ENCODE measurements around the gene ROR2.
"Not testable (repeated sequence)": the region's sequence is repeated elsewhere in the genome, so short reads cannot be mapped to it uniquely, and the experiment has no call there.

Gene ROR2

GRCh38 chr9:91949946-91950664 is at the start of gene ROR2:
Gene ROR2 (minus strand): TSS chr9:91950228.
- DNase-seq = peak; percentile 4

GRCh38 chr9:91995000-91995655 is 45.1 kb upstream of the ROR2 start:
- DNase-seq = no peak

- DNase-seq = no peak
Observed at GRCh38 chr9:91994422-91994821, 44.4 kb upstream of the ROR2 start.

GRCh38 chr9:91992461-91993041 is 42.5 kb upstream of the ROR2 start:
- DNase-seq = no peak

GRCh38 chr9:91991721-91992341 is 41.8 kb upstream of the ROR2 start:
- no peak for DNase-seq

- no peak for DNase-seq
Observed at GRCh38 chr9:91986248-91986647, 36.2 kb upstream of the ROR2 start.

- DNase-seq = no peak
Observed at GRCh38 chr9:91985692-91986091, 35.7 kb upstream of the ROR2 start.

- no peak for DNase-seq
Observed at GRCh38 chr9:91978740-91979414, 28.8 kb upstream of the ROR2 start.

GRCh38 chr9:91975254-91975653 is 25.2 kb upstream of the ROR2 start:
- DNase-seq = not testable (repeated sequence)

- DNase-seq = no peak
Observed at GRCh38 chr9:91972711-91973110, 22.7 kb upstream of the ROR2 start.

- no peak for DNase-seq
Observed at GRCh38 chr9:91972076-91972626, 22.1 kb upstream of the ROR2 start.

GRCh38 chr9:91967259-91967658 is 17.2 kb upstream of the ROR2 start:
- DNase-seq = no peak

- no peak for DNase-seq
Observed at GRCh38 chr9:91966503-91966902, 16.5 kb upstream of the ROR2 start.

- DNase-seq = no peak
Observed at GRCh38 chr9:91963711-91964240, 13.7 kb upstream of the ROR2 start.

GRCh38 chr9:91960367-91960766 is 10.3 kb upstream of the ROR2 start:
- DNase-seq = no peak

GRCh38 chr9:91958174-91958573 is 8.1 kb upstream of the ROR2 start:
- no peak for DNase-seq

GRCh38 chr9:91954841-91955471 is 4.9 kb upstream of the ROR2 start:
- no peak for DNase-seq

- no peak for DNase-seq
Observed at GRCh38 chr9:91953718-91954117, 3.7 kb upstream of the ROR2 start.

GRCh38 chr9:91951944-91952520 is 2.0 kb upstream of the ROR2 start:
- no peak for DNase-seq

- DNase-seq = no peak
Observed at GRCh38 chr9:91949392-91949945, 559 bp downstream of the ROR2 start.

- DNase-seq = no peak
Observed at GRCh38 chr9:91948597-91949391, 1.2 kb downstream of the ROR2 start.

All from GDM1 (cell line).